ENCODE data around the gene CC2D2A.

CC2D2A gene

DNA sequence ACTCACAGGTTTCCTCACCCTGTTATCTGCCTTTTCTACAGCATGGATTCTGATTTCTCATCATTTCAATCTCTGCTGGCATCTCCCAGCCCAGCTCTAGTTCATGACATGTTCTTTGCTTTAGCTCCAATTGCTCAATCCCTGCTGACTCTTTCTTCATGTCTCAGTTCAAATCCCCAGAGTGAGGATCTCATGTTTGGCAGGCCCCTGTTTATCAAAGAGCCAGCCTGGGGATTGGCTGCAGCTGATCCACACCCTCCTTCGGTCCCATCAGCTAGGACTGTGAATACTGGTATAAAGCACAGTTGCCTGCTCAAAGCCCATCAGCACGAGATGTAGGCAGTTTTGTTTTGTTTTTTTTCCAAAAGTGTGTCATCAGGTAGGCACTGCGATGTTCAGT, 14.4 kb upstream of the CC2D2A start:
- peaks cover 0 to 6% of the 10 kb centered on the region in 2 experiments for H3K27me3 ChIP-seq (ENCODE audit: control insufficient read depth in 1 of 2, insufficient read depth in 1 of 2, low read length in 2 of 2)
- peak overlapping the region; percentile 90 for H4K91ac ChIP-seq (ENCODE audit: low read length)
- H2BK12ac ChIP-seq (ENCODE audit: low read length in 2 of 2) = peak overlapping the region; percentile 87 to 91
- peak overlapping the region; percentile 55 for H2BK15ac ChIP-seq (ENCODE audit: low read depth, poor library complexity, severe bottlenecking)
- H4K8ac ChIP-seq (ENCODE audit: low read length) = peak overlapping the region; percentile 76
- H3K9ac ChIP-seq (ENCODE audit: low read length) = peak overlapping the region; percentile 9
- H2AK5ac ChIP-seq (ENCODE audit: low read length, severe bottlenecking) = peak overlapping the region; percentile 66
- H3K4me3 ChIP-seq (ENCODE audit: insufficient read depth in 1 of 2, low read depth in 1 of 2, low read length in 2 of 2) = no peak overlapping the region
- peak; percentile 73 for DNase-seq
- H3K9me3 ChIP-seq (ENCODE audit: control insufficient read depth, low read length) = no peaks in the 10 kb centered on the region
- H2AFZ ChIP-seq (ENCODE audit: low read depth, low read length) = no peak overlapping the region
- no peak overlapping the region for H3K23ac ChIP-seq (ENCODE audit: low read length in 2 of 2)
- H2BK5ac ChIP-seq (ENCODE audit: low read depth, low read length, poor library complexity, severe bottlenecking) = no peak overlapping the region
- 91% methylated on average over 3 of the region's 3 CpGs for WGBS
- no peaks in the 10 kb centered on the region for H3K36me3 ChIP-seq (ENCODE audit: control insufficient read depth in 1 of 2, insufficient read depth in 2 of 2, low read depth in 1 of 2, low read length in 2 of 2)
- H3K79me1 ChIP-seq (replicated peaks; ENCODE audit: low read length, poor library complexity, severe bottlenecking) = no peaks in the 10 kb centered on the region
- H3K27ac ChIP-seq (ENCODE audit: low read length, poor library complexity, severe bottlenecking) = no peak overlapping the region
- H3K18ac ChIP-seq (ENCODE audit: low read depth in 1 of 2, low read length in 2 of 2) = peak overlapping the region; percentile 75 to 89
- no peak overlapping the region for H3K4me2 ChIP-seq (ENCODE audit: low read length, poor library complexity, severe bottlenecking)
- H3K14ac ChIP-seq (ENCODE audit: low read length in 2 of 2) = no peak overlapping the region
- H3K4me1 ChIP-seq (ENCODE audit: control insufficient read depth, insufficient read depth, low read depth, low read length) = peaks cover 7% of the 10 kb centered on the region
- peak overlapping the region; percentile 88 for H2BK120ac ChIP-seq (ENCODE audit: low read depth, low read length)
- peak overlapping the region; percentile 77 to 81 for H3K4ac ChIP-seq (ENCODE audit: low read depth in 1 of 2, low read length in 2 of 2)

GRCh38 chr4:15457406-15458201, 12.1 kb upstream of the CC2D2A start:
- no peak overlapping the region for H3K23ac ChIP-seq (ENCODE audit: low read length in 2 of 2)
- no peak overlapping the region for H2BK15ac ChIP-seq (ENCODE audit: low read depth, poor library complexity, severe bottlenecking)
- peak; percentile 75 for DNase-seq
- peaks cover 4 to 6% of the 10 kb centered on the region in 2 experiments for H3K27me3 ChIP-seq (ENCODE audit: control insufficient read depth in 1 of 2, insufficient read depth in 1 of 2, low read length in 2 of 2)
- H2BK12ac ChIP-seq (ENCODE audit: low read length in 2 of 2) = peak overlapping the region; percentile 76 to 80
- H4K8ac ChIP-seq (ENCODE audit: low read length) = peak overlapping the region; percentile 66
- H3K36me3 ChIP-seq (ENCODE audit: control insufficient read depth in 1 of 2, insufficient read depth in 2 of 2, low read depth in 1 of 2, low read length in 2 of 2) = no peaks in the 10 kb centered on the region
- H3K4me1 ChIP-seq (ENCODE audit: control insufficient read depth, insufficient read depth, low read depth, low read length) = no peaks in the 10 kb centered on the region
- no peak overlapping the region for H3K27ac ChIP-seq (ENCODE audit: low read length, poor library complexity, severe bottlenecking)
- no peak overlapping the region for H2BK5ac ChIP-seq (ENCODE audit: low read depth, low read length, poor library complexity, severe bottlenecking)
- no peak overlapping the region for H2AFZ ChIP-seq (ENCODE audit: low read depth, low read length)
- H3K4ac ChIP-seq (ENCODE audit: low read depth in 1 of 2, low read length in 2 of 2) = peak overlapping the region in 1 of 2 experiments; percentile 29
- H3K9me3 ChIP-seq (ENCODE audit: control insufficient read depth, low read length) = no peaks in the 10 kb centered on the region
- H2AK5ac ChIP-seq (ENCODE audit: low read length, severe bottlenecking) = no peak overlapping the region
- no peak overlapping the region for H3K4me3 ChIP-seq (ENCODE audit: insufficient read depth in 1 of 2, low read depth in 1 of 2, low read length in 2 of 2)
- peak overlapping the region; percentile 62 for H2BK120ac ChIP-seq (ENCODE audit: low read depth, low read length)
- no peak overlapping the region for H3K4me2 ChIP-seq (ENCODE audit: low read length, poor library complexity, severe bottlenecking)
- H4K91ac ChIP-seq (ENCODE audit: low read length) = no peak overlapping the region
- H3K79me1 ChIP-seq (replicated peaks; ENCODE audit: low read length, poor library complexity, severe bottlenecking) = no peaks in the 10 kb centered on the region
- H3K9ac ChIP-seq (ENCODE audit: low read length) = peak overlapping the region; percentile 55
- no peak overlapping the region for H3K14ac ChIP-seq (ENCODE audit: low read length in 2 of 2)
- 38% methylated on average over 4 of the region's 7 CpGs for WGBS
- peak overlapping the region; percentile 7 to 46 for H3K18ac ChIP-seq (ENCODE audit: low read depth in 1 of 2, low read length in 2 of 2)

- no peaks in the 10 kb centered on the region for H3K9me3 ChIP-seq (ENCODE audit: control insufficient read depth, low read length)
- no peaks in the 10 kb centered on the region for H3K4me1 ChIP-seq (ENCODE audit: control insufficient read depth, insufficient read depth, low read depth, low read length)
- 100% methylated on average over 1 of the region's 2 CpGs for WGBS
- no peaks in the 10 kb centered on the region for H3K79me1 ChIP-seq (replicated peaks; ENCODE audit: low read length, poor library complexity, severe bottlenecking)
- H4K91ac ChIP-seq (ENCODE audit: low read length) = no peak overlapping the region
- H3K4ac ChIP-seq (ENCODE audit: low read depth in 1 of 2, low read length in 2 of 2) = no peak overlapping the region
- no peak overlapping the region for H3K4me2 ChIP-seq (ENCODE audit: low read length, poor library complexity, severe bottlenecking)
- no peaks in the 10 kb centered on the region for H3K36me3 ChIP-seq (ENCODE audit: control insufficient read depth in 1 of 2, insufficient read depth in 2 of 2, low read depth in 1 of 2, low read length in 2 of 2)
- no peak overlapping the region for H3K23ac ChIP-seq (ENCODE audit: low read length in 2 of 2)
- H3K14ac ChIP-seq (ENCODE audit: low read length in 2 of 2) = no peak overlapping the region
- no peak overlapping the region for H3K9ac ChIP-seq (ENCODE audit: low read length)
- peaks cover 4 to 6% of the 10 kb centered on the region in 2 experiments for H3K27me3 ChIP-seq (ENCODE audit: control insufficient read depth in 1 of 2, insufficient read depth in 1 of 2, low read length in 2 of 2)
- no peak overlapping the region for H2BK5ac ChIP-seq (ENCODE audit: low read depth, low read length, poor library complexity, severe bottlenecking)
- H2AK5ac ChIP-seq (ENCODE audit: low read length, severe bottlenecking) = no peak overlapping the region
- no peak for DNase-seq
- H2BK120ac ChIP-seq (ENCODE audit: low read depth, low read length) = no peak overlapping the region
- H2BK12ac ChIP-seq (ENCODE audit: low read length in 2 of 2) = no peak overlapping the region
- no peak overlapping the region for H3K4me3 ChIP-seq (ENCODE audit: insufficient read depth in 1 of 2, low read depth in 1 of 2, low read length in 2 of 2)
- no peak overlapping the region for H3K18ac ChIP-seq (ENCODE audit: low read depth in 1 of 2, low read length in 2 of 2)
- H3K27ac ChIP-seq (ENCODE audit: low read length, poor library complexity, severe bottlenecking) = no peak overlapping the region
- H2BK15ac ChIP-seq (ENCODE audit: low read depth, poor library complexity, severe bottlenecking) = no peak overlapping the region
- no peak overlapping the region for H2AFZ ChIP-seq (ENCODE audit: low read depth, low read length)
- H4K8ac ChIP-seq (ENCODE audit: low read length) = no peak overlapping the region
Observed at GRCh38 chr4:15458616-15459015, 11.1 kb upstream of the CC2D2A start.

GRCh38 chr4:15459706-15460105, 10.0 kb upstream of the CC2D2A start:
- H3K36me3 ChIP-seq (ENCODE audit: control insufficient read depth in 1 of 2, insufficient read depth in 2 of 2, low read depth in 1 of 2, low read length in 2 of 2) = no peaks in the 10 kb centered on the region
- H3K79me1 ChIP-seq (replicated peaks; ENCODE audit: low read length, poor library complexity, severe bottlenecking) = no peaks in the 10 kb centered on the region
- H3K4me1 ChIP-seq (ENCODE audit: control insufficient read depth, insufficient read depth, low read depth, low read length) = no peaks in the 10 kb centered on the region

More at GRCh38 chr4:15459706-15460105, 10.0 kb upstream of the CC2D2A start:
- no peak overlapping the region for H3K14ac ChIP-seq (ENCODE audit: low read length in 2 of 2)
- no peak for DNase-seq
- no peak overlapping the region for H3K27ac ChIP-seq (ENCODE audit: low read length, poor library complexity, severe bottlenecking)
- no peak overlapping the region for H3K4me2 ChIP-seq (ENCODE audit: low read length, poor library complexity, severe bottlenecking)
- H2BK12ac ChIP-seq (ENCODE audit: low read length in 2 of 2) = no peak overlapping the region
- no peak overlapping the region for H3K18ac ChIP-seq (ENCODE audit: low read depth in 1 of 2, low read length in 2 of 2)
- no peak overlapping the region for H2BK120ac ChIP-seq (ENCODE audit: low read depth, low read length)
- no peaks in the 10 kb centered on the region for H3K9me3 ChIP-seq (ENCODE audit: control insufficient read depth, low read length)
- H3K4ac ChIP-seq (ENCODE audit: low read depth in 1 of 2, low read length in 2 of 2) = no peak overlapping the region
- H2AFZ ChIP-seq (ENCODE audit: low read depth, low read length) = no peak overlapping the region
- H2BK5ac ChIP-seq (ENCODE audit: low read depth, low read length, poor library complexity, severe bottlenecking) = no peak overlapping the region
- H2BK15ac ChIP-seq (ENCODE audit: low read depth, poor library complexity, severe bottlenecking) = no peak overlapping the region
- no peak overlapping the region for H4K8ac ChIP-seq (ENCODE audit: low read length)
- H3K4me3 ChIP-seq (ENCODE audit: insufficient read depth in 1 of 2, low read depth in 1 of 2, low read length in 2 of 2) = no peak overlapping the region
- no peak overlapping the region for H3K23ac ChIP-seq (ENCODE audit: low read length in 2 of 2)
- no peak overlapping the region for H3K9ac ChIP-seq (ENCODE audit: low read length)
- H4K91ac ChIP-seq (ENCODE audit: low read length) = no peak overlapping the region
- H2AK5ac ChIP-seq (ENCODE audit: low read length, severe bottlenecking) = no peak overlapping the region
- H3K27me3 ChIP-seq (ENCODE audit: control insufficient read depth in 1 of 2, insufficient read depth in 1 of 2, low read length in 2 of 2) = peaks cover 4 to 6% of the 10 kb centered on the region in 2 experiments
